HepG2 (cell line): ENCODE data around the gene POC1B. TPM values are rescaled to one million over a fixed set of nuclear protein-coding genes. Genes with fewer than 3 reads are reported as not detected.

ENCODE experiments used
- ATAC-seq: fragments of 200-7000 bp; cut with Tn5 transposase; 3 replicates; pipeline ENCODE4 v1.9.1; 2020; ENCODE audit warnings: mild to moderate bottlenecking, moderate library complexity
- BruUV-seq: library from RNA; stranded (reverse); fragments of 400-500 nt; replicated peaks from 2 replicates; lab custom pipeline; 2021; lab: Mats Ljungman, UMichigan
- CTCF ChIA-PET: fragments of 300-600 bp; formaldehyde crosslinking; extraction: SDS; loops from one replicate; lab custom pipeline; 2021; ENCODE audit warnings: low total read pairs, inconsistent platforms, low intra/inter-chr PET ratio; lab: Yijun Ruan, JAX
- POLR2A ChIA-PET: fragments of 350-600 bp; sonication (Branson Sonifier 250); formaldehyde crosslinking; loops from one replicate; lab custom pipeline; 2020; ENCODE audit warnings: antibody characterized with exemption, inconsistent platforms; lab: Yijun Ruan, JAX
- DNase-seq: peaks from one replicate; pipeline ENCODE4 v3.0.0-alpha.2; 2015; ENCODE audit warnings: low spot score
- FAIRE-seq: peaks from 3 replicates; lab custom pipeline; 2011; peaks lifted over from hg19 to GRCh38; lab: Jason Lieb, UNC
- H2AFZ ChIP-seq: one replicate; pipeline ENCODE4 v1.6.1; 2011; ENCODE audit warnings: low read length, inconsistent platforms
- H3K27ac ChIP-seq: fragments of 300-600 bp; 3 replicates; pipeline ENCODE4 v1.8.0; 2011; ENCODE audit warnings: mixed run types, mild to moderate bottlenecking, mixed read lengths, low read length, inconsistent platforms; ENCODE audit not compliant: insufficient read depth; ENCODE audit errors: extremely low read length
- H3K27me3 ChIP-seq, 2 experiments: fragments of 200-600 bp in 1 of 2; 2 replicates in 1 of 2; 3 replicates in 1 of 2; pipeline versions ENCODE4 v1.6.0 to v1.8.0; 2011; ENCODE audit warnings: low read length in 2 of 2, mild to moderate bottlenecking in 2 of 2, moderate library complexity in 2 of 2, inconsistent platforms in 1 of 2; ENCODE audit not compliant: insufficient read depth in 2 of 2, control insufficient read depth in 1 of 2
- H3K36me3 ChIP-seq, 2 experiments: fragments of 200-600 bp in 1 of 2; replicated peaks in 1 of 2; 2 replicates in 1 of 2; 3 replicates in 1 of 2; pipeline versions ENCODE4 v1.5.1 to v1.8.0; 2011; ENCODE audit warnings: low read length in 2 of 2, inconsistent platforms in 1 of 2; ENCODE audit not compliant: insufficient read depth in 2 of 2, control insufficient read depth in 1 of 2
- H3K4me1 ChIP-seq: 2 replicates; pipeline ENCODE4 v1.5.1; 2012; ENCODE audit warnings: low read length, inconsistent platforms; ENCODE audit not compliant: insufficient read depth
- H3K4me2 ChIP-seq: 2 replicates; pipeline ENCODE4 v1.6.0; 2011; ENCODE audit warnings: low read depth, low read length, inconsistent platforms
- H3K4me3 ChIP-seq, 3 experiments: fragments of 200-600 bp in 1 of 3; sonication (generic), shearing (Covaris generic) in 1 of 3; replicated peaks in 1 of 3; 2 replicates each; pipeline ENCODE4 v1.5.1; 2011 to 2016; ENCODE audit warnings: low read length in 3 of 3, inconsistent platforms in 2 of 3, low read depth in 2 of 3, mild to moderate bottlenecking in 2 of 3, control low read depth in 1 of 3, mixed read lengths in 1 of 3; ENCODE audit not compliant: insufficient read depth in 1 of 3
- H3K79me2 ChIP-seq: one replicate; pipeline ENCODE4 v1.6.1; 2011; ENCODE audit warnings: low read length, inconsistent platforms; ENCODE audit not compliant: insufficient read depth
- H3K9ac ChIP-seq: 2 replicates; pipeline ENCODE4 v1.6.0; 2011; ENCODE audit warnings: mild to moderate bottlenecking, low read depth, low read length, inconsistent platforms; ENCODE audit not compliant: insufficient read depth
- H3K9me3 ChIP-seq: 2 replicates; pipeline ENCODE4 v1.5.1; 2012; ENCODE audit warnings: mild to moderate bottlenecking, low read length
- H4K20me1 ChIP-seq: 2 replicates; pipeline ENCODE4 v1.6.0; 2011; ENCODE audit warnings: inconsistent platforms, mild to moderate bottlenecking, low read length, moderate library complexity; ENCODE audit not compliant: insufficient read depth
- FIP1L1 ChIP-seq: fragments of 200-400 bp; formaldehyde crosslinking; IDR thresholded peaks from 2 replicates; pipeline ENCODE4 v1.6.1; 2018; ENCODE audit warnings: low read depth, mild to moderate bottlenecking, low read length, moderate library complexity, borderline replicate concordance; ENCODE audit not compliant: insufficient read depth
- IRF9 ChIP-seq: sonication (generic); formaldehyde crosslinking; IDR thresholded peaks from 2 replicates; pipeline ENCODE4 v1.8.0; 2022; ENCODE audit warnings: missing genetic modification reagents, mild to moderate bottlenecking, borderline replicate concordance
- MTF2 ChIP-seq: sonication (generic); formaldehyde crosslinking; IDR thresholded peaks from 2 replicates; pipeline ENCODE4 v1.5.0; 2020; ENCODE audit warnings: missing genetic modification reagents, borderline replicate concordance
- U2AF2 ChIP-seq: fragments of 200-400 bp; formaldehyde crosslinking; IDR thresholded peaks from 2 replicates; pipeline ENCODE4 v1.6.1; 2017; ENCODE audit warnings: low read depth, mild to moderate bottlenecking, low read length
- ZBTB38 ChIP-seq: sonication (generic); formaldehyde crosslinking; IDR thresholded peaks from 2 replicates; pipeline ENCODE4 v1.5.1; 2020; ENCODE audit warnings: mild to moderate bottlenecking, missing genetic modification reagents
- ZFP82 ChIP-seq: sonication (generic); formaldehyde crosslinking; IDR thresholded peaks from 2 replicates; pipeline ENCODE4 v1.5.1; 2020; ENCODE audit warnings: mild to moderate bottlenecking, missing genetic modification reagents, borderline replicate concordance
- ZFP90 ChIP-seq: sonication (generic); formaldehyde crosslinking; IDR thresholded peaks from 2 replicates; pipeline ENCODE4 v1.8.0; 2022; ENCODE audit warnings: missing genetic modification reagents, mild to moderate bottlenecking, inconsistent platforms, borderline replicate concordance
- ZNF513 ChIP-seq: sonication (generic); formaldehyde crosslinking; conservative IDR thresholded peaks from 2 replicates; pipeline ENCODE4 v1.5.0; 2020; ENCODE audit warnings: missing genetic modification reagents
- WGBS: methylation state at CpG from one replicate; pipeline ENCODE4 v1.1.6; 2017; ENCODE audit warnings: low lambda C conversion rate; 5-methylcytosine and 5-hydroxymethylcytosine counted together
- in situ Hi-C: cut with HindIII; loops from 2 replicates; pipeline ENCODE4 v1.10.0; 2017; ENCODE audit warnings: low pct_unique_long_range_greater_than_20kb; ENCODE audit not compliant: extremely low pct_ligation_motif_present
- intact Hi-C: fragments of 100-400 bp; cut with micrococcal nuclease; formaldehyde crosslinking; loops from one replicate; pipeline ENCODE4 v1.10.0; 2022; ENCODE audit not compliant: unreplicated experiment
- polyA plus RNA-seq, 8 experiments: library from polyadenylated mRNA; depleted of rRNA in 3 of 8; stranded (reverse) in 7 of 8; unstranded in 1 of 8; fragments of >200 nt; fragmentation: Illumina TruSeq in 4 of 8; extraction: Trizol in 4 of 8; gene quantifications; 2 replicates each; pipeline versions ENCODE4 v1.2.1 to v1.2.3, GENCODE V29; 2011 to 2016; ENCODE audit warnings: low read depth in 4 of 8, missing spikeins in 1 of 8, mixed read lengths in 1 of 8; ENCODE audit not compliant: insufficient read depth in 1 of 8
- total RNA-seq, 5 experiments: library from RNA; depleted of rRNA; stranded (reverse); fragments of >200 nt; fragmentation: Illumina TruSeq; extraction: Trizol; gene quantifications; 2 replicates each; pipeline ENCODE4 v1.2.3, GENCODE V29; 2016; ENCODE audit warnings: low read depth in 1 of 5
- TF ChIP-seq, protein P1 (sequence below): IDR thresholded peaks from 2 replicates; pipeline ENCODE4 v1.6.1; 2012; ENCODE audit warnings: low read length, improper control_type of control experiment
- TF ChIP-seq, protein P2 (sequence below): sonication (generic); formaldehyde crosslinking; IDR thresholded peaks from 2 replicates; pipeline ENCODE4 v1.4.0; 2020; ENCODE audit warnings: missing genetic modification reagents

POC1B gene
- total and polyA plus RNA-seq, 2 of the 13 experiments (the other 11 are each of a cell fraction or from before 2014, with no cell fraction given), result 9.3 to 11.0 TPM

DNA sequence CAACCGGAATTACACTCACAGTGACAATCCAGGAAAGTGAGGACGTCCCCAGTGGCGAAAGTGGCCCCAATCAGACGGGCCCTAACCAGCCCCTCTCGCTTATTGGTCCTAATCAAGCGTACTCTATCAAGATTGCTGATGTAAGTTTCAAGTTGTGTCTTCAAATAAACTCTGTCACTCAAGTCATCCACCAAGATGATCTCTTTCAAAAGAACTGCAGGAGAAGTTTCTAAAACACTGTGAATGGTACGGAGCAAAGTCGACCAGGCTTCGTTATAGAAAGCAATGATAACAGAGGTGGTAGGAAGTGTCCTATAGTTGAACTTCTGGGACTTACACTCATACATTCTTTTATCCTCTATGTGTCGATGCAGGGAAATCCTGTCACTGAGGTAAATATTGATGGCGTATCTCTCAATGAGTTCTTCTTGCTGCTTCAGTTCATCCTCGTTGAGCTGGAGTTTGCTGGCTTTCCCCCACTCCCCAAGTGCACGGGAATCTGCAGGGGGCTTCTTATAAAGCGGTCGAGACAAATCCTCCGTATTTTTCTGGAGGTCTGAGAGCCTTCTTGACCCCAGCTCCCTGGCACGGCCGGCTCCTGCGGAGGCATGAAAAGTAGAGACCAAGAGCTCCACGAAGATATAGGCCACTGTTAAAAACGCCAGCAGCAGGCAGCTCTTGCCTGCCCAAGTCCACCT is 1.9 kb downstream of the POC1B start:
- no peak for FAIRE-seq
- H3K4me1 ChIP-seq, result peaks cover 59% of the 10 kb centered on the region
- in situ Hi-C loops, result loop anchor here (10.0 kb wide), 1 partner anchor 469 kb away; no protein-coding TSS in a partner anchor
- ATAC-seq, result no peak
- WGBS, result 27% methylated on average over 19 of the region's 21 CpGs
- H3K4me3 ChIP-seq, result peak overlapping the region; percentile 86 to 96 (median 95)
- DNase-seq, result no peak
- peak overlapping the region; percentile 87 for H3K4me2 ChIP-seq
- peak overlapping the region; percentile 81 for H3K27ac ChIP-seq
- H2AFZ ChIP-seq, result peak overlapping the region; percentile 82
- ChIA-PET POLR2A (interaction anchor here (0.7 to 3.6 kb wide), 5 partner anchors 30 to 185 kb away, joined by 3 to 27 read pairs (median 3); partner anchors contain the start of gene DUSP6), CTCF (interaction anchor here (1.6 to 3.0 kb wide), 3 partner anchors 53 to 505 kb away, joined by 4 to 29 read pairs (median 5); no protein-coding TSS in a partner anchor)
- BruUV-seq, result TSS peak; percentile 62
- H3K27me3 ChIP-seq, result no peaks in the 10 kb centered on the region
- no peaks in the 10 kb centered on the region for H3K9me3 ChIP-seq
- peak overlapping the region; percentile 91 for H3K9ac ChIP-seq
- no peaks in the 10 kb centered on the region for H3K36me3 ChIP-seq
- no peaks in the 10 kb centered on the region for H4K20me1 ChIP-seq
- peaks cover 49% of the 10 kb centered on the region for H3K79me2 ChIP-seq
- intact Hi-C loops, result loop anchor here (1.0 kb wide), 4 partner anchors 31 to 473 kb away; partner anchors contain the start of gene DUSP6
- TF ChIP-seq, protein P1, sequence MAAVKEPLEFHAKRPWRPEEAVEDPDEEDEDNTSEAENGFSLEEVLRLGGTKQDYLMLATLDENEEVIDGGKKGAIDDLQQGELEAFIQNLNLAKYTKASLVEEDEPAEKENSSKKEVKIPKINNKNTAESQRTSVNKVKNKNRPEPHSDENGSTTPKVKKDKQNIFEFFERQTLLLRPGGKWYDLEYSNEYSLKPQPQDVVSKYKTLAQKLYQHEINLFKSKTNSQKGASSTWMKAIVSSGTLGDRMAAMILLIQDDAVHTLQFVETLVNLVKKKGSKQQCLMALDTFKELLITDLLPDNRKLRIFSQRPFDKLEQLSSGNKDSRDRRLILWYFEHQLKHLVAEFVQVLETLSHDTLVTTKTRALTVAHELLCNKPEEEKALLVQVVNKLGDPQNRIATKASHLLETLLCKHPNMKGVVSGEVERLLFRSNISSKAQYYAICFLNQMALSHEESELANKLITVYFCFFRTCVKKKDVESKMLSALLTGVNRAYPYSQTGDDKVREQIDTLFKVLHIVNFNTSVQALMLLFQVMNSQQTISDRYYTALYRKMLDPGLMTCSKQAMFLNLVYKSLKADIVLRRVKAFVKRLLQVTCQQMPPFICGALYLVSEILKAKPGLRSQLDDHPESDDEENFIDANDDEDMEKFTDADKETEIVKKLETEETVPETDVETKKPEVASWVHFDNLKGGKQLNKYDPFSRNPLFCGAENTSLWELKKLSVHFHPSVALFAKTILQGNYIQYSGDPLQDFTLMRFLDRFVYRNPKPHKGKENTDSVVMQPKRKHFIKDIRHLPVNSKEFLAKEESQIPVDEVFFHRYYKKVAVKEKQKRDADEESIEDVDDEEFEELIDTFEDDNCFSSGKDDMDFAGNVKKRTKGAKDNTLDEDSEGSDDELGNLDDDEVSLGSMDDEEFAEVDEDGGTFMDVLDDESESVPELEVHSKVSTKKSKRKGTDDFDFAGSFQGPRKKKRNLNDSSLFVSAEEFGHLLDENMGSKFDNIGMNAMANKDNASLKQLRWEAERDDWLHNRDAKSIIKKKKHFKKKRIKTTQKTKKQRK, result no peak
- no peak for TF ChIP-seq ZFP82 (CRISPR knock-in tag)
- TF ChIP-seq, protein P2, sequence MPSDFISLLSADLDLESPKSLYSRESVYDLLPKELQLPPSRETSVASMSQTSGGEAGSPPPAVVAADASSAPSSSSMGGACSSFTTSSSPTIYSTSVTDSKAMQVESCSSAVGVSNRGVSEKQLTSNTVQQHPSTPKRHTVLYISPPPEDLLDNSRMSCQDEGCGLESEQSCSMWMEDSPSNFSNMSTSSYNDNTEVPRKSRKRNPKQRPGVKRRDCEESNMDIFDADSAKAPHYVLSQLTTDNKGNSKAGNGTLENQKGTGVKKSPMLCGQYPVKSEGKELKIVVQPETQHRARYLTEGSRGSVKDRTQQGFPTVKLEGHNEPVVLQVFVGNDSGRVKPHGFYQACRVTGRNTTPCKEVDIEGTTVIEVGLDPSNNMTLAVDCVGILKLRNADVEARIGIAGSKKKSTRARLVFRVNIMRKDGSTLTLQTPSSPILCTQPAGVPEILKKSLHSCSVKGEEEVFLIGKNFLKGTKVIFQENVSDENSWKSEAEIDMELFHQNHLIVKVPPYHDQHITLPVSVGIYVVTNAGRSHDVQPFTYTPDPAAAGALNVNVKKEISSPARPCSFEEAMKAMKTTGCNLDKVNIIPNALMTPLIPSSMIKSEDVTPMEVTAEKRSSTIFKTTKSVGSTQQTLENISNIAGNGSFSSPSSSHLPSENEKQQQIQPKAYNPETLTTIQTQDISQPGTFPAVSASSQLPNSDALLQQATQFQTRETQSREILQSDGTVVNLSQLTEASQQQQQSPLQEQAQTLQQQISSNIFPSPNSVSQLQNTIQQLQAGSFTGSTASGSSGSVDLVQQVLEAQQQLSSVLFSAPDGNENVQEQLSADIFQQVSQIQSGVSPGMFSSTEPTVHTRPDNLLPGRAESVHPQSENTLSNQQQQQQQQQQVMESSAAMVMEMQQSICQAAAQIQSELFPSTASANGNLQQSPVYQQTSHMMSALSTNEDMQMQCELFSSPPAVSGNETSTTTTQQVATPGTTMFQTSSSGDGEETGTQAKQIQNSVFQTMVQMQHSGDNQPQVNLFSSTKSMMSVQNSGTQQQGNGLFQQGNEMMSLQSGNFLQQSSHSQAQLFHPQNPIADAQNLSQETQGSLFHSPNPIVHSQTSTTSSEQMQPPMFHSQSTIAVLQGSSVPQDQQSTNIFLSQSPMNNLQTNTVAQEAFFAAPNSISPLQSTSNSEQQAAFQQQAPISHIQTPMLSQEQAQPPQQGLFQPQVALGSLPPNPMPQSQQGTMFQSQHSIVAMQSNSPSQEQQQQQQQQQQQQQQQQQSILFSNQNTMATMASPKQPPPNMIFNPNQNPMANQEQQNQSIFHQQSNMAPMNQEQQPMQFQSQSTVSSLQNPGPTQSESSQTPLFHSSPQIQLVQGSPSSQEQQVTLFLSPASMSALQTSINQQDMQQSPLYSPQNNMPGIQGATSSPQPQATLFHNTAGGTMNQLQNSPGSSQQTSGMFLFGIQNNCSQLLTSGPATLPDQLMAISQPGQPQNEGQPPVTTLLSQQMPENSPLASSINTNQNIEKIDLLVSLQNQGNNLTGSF (CRISPR knock-in tag), result peak; percentile 51; the same call in 1 of the 2 replicates
- no peak for TF ChIP-seq IRF9 (CRISPR knock-in tag)
- no peak for TF ChIP-seq U2AF2
- TF ChIP-seq ZBTB38 (CRISPR knock-in tag), result 0 out of 2 replicates have a peak, but pooled peaks have one; percentile 21
- no peak for TF ChIP-seq MTF2 (CRISPR knock-in tag)
- no peak for TF ChIP-seq ZNF513 (CRISPR knock-in tag)
- TF ChIP-seq ZFP90 (CRISPR knock-in tag), result 0 out of 2 replicates have a peak, but pooled peaks have one; percentile 6
- no peak for TF ChIP-seq FIP1L1
